Activated naive CD4-positive, alpha-beta T cell treated with Interleukin-2 at 50 U/mL for 16 hours (primary cell): ENCODE data around the gene MUC5B.

Source experiments
- DNase-seq: peaks from one replicate; pipeline ENCODE4 v3.0.0-alpha.2; 2020

The MUC5B gene

GRCh38 chr11:1192741-1193325, 30.0 kb upstream of the MUC5B start:
- DNase-seq = no peak

- no peak for DNase-seq
Measured at GRCh38 chr11:1193326-1194230, 29.3 kb upstream of the MUC5B start.

- no peak for DNase-seq
Measured at GRCh38 chr11:1194231-1194976, 28.5 kb upstream of the MUC5B start.

GRCh38 chr11:1194977-1195681, 27.7 kb upstream of the MUC5B start:
- no peak for DNase-seq

GRCh38 chr11:1195682-1196515, 27.0 kb upstream of the MUC5B start:
- no peak for DNase-seq

- no peak for DNase-seq
Measured at GRCh38 chr11:1196516-1197391, 26.1 kb upstream of the MUC5B start.

- DNase-seq = no peak
Measured at GRCh38 chr11:1197431-1197885, 25.4 kb upstream of the MUC5B start.

- DNase-seq = no peak
Measured at GRCh38 chr11:1197886-1198560, 24.8 kb upstream of the MUC5B start.

GRCh38 chr11:1198561-1199240, 24.2 kb upstream of the MUC5B start:
- DNase-seq = no peak

- DNase-seq = no peak
Measured at GRCh38 chr11:1199241-1199750, 23.6 kb upstream of the MUC5B start.

- no peak for DNase-seq
Measured at GRCh38 chr11:1199751-1200610, 22.9 kb upstream of the MUC5B start.

GRCh38 chr11:1200611-1201191, 22.2 kb upstream of the MUC5B start:
- no peak for DNase-seq

- DNase-seq = no peak
Measured at GRCh38 chr11:1201395-1202153, 21.3 kb upstream of the MUC5B start.

GRCh38 chr11:1202154-1202775, 20.6 kb upstream of the MUC5B start:
- no peak for DNase-seq

GRCh38 chr11:1202776-1203504, 19.9 kb upstream of the MUC5B start:
- DNase-seq = peak; percentile 67
